ENCODE measurements around the gene P2RX1. TPM values are rescaled to one million over a fixed set of nuclear protein-coding genes. Genes with fewer than 3 reads are reported as not detected.
A peak's percentile ranks its signal among the peaks of the same experiment; 100 is the strongest.

P2RX1 gene
- total RNA-seq, 1 donor from 2014 or later: not detected

GRCh38 chr17:3925684-3926485 lies 9.6 kb upstream of the P2RX1 start:
- no peak for DNase-seq (ENCODE audit: low read depth in 2 of 2)

- DNase-seq (ENCODE audit: low read depth in 2 of 2): no peak
These were observed 8.5 kb upstream of the P2RX1 start for GRCh38 chr17:3924512-3925350.

- DNase-seq (ENCODE audit: low read depth in 2 of 2): no peak
These were observed 7.4 kb upstream of the P2RX1 start for GRCh38 chr17:3923466-3924190.

GRCh38 chr17:3922765-3923164 lies 6.5 kb upstream of the P2RX1 start:
- DNase-seq (ENCODE audit: low read depth in 2 of 2): no peak

- no peak for DNase-seq (ENCODE audit: low read depth in 2 of 2)
These were observed 5.4 kb upstream of the P2RX1 start for GRCh38 chr17:3921502-3922319.

- no peak for DNase-seq (ENCODE audit: low read depth in 2 of 2)
These were observed 4.7 kb upstream of the P2RX1 start for GRCh38 chr17:3921006-3921405.

GRCh38 chr17:3919123-3919624 lies 2.9 kb upstream of the P2RX1 start:
- no peak for DNase-seq (ENCODE audit: low read depth in 2 of 2)

- no peak for DNase-seq (ENCODE audit: low read depth in 2 of 2)
These were observed 2.3 kb upstream of the P2RX1 start for GRCh38 chr17:3918372-3919122.

GRCh38 chr17:3917391-3917931 lies 1.2 kb upstream of the P2RX1 start:
- peak in 1 of 2 donors; percentile 40 for DNase-seq (ENCODE audit: low read depth in 2 of 2)

GRCh38 chr17:3916825-3917224 lies 560 bp upstream of the P2RX1 start:
- DNase-seq (ENCODE audit: low read depth in 2 of 2): no peak

- DNase-seq (ENCODE audit: low read depth in 2 of 2): no peak
These were observed 677 bp downstream of the P2RX1 start for GRCh38 chr17:3915581-3915994.

GRCh38 chr17:3914312-3914670 lies 2.0 kb downstream of the P2RX1 start:
- no peak for DNase-seq (ENCODE audit: low read depth in 2 of 2)

GRCh38 chr17:3913531-3914311 lies 2.5 kb downstream of the P2RX1 start:
- peak; percentile 73 to 78 for DNase-seq (ENCODE audit: low read depth in 2 of 2)

- no peak for DNase-seq (ENCODE audit: low read depth in 2 of 2)
These were observed 3.4 kb downstream of the P2RX1 start for GRCh38 chr17:3912827-3913226.

GRCh38 chr17:3911271-3912053 lies 4.8 kb downstream of the P2RX1 start:
- DNase-seq (ENCODE audit: low read depth in 2 of 2): peak in 1 of 2 donors; percentile 37

- no peak for DNase-seq (ENCODE audit: low read depth in 2 of 2)
These were observed 5.6 kb downstream of the P2RX1 start for GRCh38 chr17:3910420-3911270.

GRCh38 chr17:3909257-3909656 lies 7.0 kb downstream of the P2RX1 start:
- no peak for DNase-seq (ENCODE audit: low read depth in 2 of 2)

Data from lung microvascular endothelial cell (primary cell).